NCI-H446 (cell line): ENCODE data around the gene PSAT1.

Experiments
- DNase-seq, 2 experiments: peaks; one replicate each; lab custom pipeline; 2025; lab: John Stamatoyannopoulos, UW

The PSAT1 gene

DNA sequence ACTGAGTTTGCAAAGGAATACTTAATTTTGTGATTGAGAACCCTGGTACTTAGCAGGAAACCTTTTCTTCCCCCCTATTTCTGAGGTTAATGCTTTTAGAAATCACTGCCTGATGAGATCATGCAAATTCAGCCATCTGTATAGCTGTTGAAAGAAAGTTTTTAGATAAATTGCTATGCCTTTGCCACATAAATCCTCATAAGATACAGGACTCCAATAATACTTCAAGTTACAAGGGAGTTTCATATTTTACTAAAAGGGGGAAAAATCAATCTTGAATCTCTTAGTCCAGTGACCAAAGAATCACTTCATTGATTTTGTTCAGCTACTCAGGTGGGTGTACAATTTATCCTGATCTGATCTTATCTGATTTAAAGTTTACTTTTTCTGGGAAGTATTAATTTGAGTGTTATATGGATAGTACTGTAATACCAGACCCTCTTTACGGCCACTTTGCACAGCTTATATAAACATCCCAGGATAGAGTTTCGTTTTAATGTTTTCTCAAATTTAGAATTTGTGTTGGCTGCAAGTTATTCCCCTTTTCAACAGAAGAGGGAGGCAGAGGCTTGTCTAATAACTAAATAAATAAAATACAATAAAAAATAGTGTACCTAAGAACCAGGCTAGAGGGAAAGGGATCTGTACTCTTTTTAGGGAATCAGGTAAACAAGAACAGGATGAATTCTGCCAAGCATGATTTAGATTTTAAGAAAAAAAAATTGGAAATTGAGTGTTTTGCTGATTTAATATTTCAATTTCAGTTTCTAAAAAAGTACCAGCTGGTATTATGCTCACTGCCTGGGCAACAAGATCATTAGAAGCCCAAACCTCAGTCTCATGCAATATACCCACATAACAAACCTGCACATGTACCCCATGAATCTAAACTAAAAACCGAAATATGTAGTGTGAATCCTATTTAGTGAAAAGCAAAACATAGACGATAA lies 69.1 kb downstream of the PSAT1 start:
- no peak for DNase-seq

DNA sequence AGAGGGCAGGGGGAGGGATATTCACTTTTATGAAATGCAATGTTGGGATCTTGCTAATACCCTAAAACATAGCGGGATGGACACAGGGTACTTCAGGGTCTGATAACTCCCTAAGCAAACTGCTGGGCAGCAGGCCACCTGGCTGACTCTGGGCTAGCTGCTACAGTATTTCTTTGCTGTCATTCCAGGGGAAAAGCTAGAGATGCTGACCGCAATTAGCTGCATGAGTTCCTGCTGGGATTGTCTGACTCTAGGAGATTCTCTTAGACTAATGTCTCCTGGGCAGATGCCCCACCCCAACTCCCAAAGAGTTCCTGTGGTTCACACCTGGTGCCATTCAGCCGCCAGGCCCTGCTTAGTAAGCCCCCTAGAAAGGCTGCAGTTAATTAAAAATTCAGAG lies 69.9 kb downstream of the PSAT1 start:
- DNase-seq, result no peak

DNA sequence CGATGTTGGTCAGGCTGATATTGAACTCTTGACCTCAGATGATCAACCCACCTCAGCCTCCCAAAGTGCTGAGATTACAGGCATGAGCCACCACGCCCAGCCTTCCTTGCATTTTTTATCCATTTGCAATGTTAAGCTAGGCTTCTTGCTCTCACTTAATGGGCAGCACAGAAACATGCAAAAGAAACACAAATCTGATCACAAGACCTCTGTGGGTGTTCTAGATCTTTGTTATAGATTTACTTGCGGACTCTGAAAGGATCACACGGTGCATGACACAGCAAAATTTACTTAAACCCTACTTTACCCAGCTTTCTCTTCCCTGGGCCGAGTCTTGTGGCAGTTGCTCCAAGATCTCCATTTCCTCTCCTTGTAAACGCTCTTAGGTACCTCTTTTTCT lies 71.3 kb downstream of the PSAT1 start:
- DNase-seq, result no peak

DNA sequence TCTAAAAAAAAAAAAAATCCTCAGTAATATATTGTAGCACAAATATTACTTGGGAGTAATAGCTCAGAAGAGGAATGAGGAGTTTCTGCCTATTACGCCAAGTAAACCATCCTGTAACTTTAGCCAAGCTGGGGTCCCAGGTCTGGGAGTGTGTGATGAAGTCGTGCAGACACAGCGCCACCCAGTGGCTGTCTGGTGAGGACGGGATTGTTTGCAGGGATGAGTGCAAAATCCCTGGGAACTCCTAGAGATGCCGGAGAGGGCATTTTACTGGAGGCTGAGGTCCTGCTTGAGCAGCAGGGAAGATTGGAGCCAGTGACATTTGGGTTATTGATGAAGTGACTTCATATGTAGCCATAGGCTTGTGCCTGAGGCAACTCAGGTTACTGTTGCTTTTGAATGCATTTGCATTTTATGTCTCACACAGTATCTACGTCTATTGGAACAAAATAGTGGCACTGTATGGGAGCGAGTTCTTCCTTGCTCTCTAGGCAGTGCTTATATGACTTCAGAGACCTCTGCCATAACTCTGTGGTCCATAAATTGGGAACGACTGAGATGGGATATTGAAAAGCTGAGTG lies 72.8 kb downstream of the PSAT1 start:
- peak; percentile 63 to 72 for DNase-seq

DNA sequence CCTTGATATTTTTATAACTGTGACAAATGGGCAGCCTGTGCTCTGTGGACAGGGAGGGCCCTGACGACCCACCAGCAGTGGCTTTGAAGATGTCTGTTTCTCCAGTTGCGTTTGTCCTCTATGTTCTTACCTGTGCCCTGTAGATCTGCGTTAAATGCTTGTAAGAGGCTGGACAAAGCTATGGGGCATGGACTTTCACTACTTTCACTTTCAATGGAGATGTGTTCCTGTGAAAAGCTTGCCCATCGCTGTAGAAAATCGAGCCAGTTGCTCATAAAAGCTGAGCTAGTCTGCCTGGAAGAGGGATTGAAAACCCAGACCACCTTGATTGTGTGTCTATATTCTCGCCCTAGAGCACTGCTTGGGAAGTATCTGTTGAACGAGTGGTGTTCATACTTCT lies 74.1 kb downstream of the PSAT1 start:
- DNase-seq, result no peak

DNA sequence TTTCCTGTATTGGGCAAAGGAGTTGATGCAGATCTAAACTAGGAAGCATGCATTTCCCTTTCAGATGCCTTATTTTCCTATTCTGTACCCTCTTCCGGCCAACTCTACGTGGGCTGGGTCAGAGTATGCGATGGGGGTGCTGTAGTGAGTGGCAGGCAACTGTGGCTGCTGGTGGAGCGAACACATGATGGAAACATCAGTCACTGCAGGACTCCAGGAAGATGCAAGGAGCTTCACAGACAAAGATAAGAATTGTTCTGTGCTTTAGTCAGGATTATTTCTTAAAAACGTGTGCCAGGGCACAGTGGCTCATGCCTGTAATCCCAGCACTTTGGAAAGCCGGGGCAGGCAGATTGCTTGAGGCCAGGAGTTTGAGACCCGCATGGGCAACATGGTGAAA lies 75.1 kb downstream of the PSAT1 start:
- no peak for DNase-seq
